ENCODE results near the gene KCTD12. TPM values are rescaled to one million over a fixed set of nuclear protein-coding genes. Genes with fewer than 3 reads are reported as not detected.
A peak's percentile ranks its signal among the peaks of the same experiment; 100 is the strongest.

KCTD12 gene
- total and polyA plus RNA-seq, 3 donors from 2014 or later = 63.9 to 127 (median 86.8) TPM

DNA sequence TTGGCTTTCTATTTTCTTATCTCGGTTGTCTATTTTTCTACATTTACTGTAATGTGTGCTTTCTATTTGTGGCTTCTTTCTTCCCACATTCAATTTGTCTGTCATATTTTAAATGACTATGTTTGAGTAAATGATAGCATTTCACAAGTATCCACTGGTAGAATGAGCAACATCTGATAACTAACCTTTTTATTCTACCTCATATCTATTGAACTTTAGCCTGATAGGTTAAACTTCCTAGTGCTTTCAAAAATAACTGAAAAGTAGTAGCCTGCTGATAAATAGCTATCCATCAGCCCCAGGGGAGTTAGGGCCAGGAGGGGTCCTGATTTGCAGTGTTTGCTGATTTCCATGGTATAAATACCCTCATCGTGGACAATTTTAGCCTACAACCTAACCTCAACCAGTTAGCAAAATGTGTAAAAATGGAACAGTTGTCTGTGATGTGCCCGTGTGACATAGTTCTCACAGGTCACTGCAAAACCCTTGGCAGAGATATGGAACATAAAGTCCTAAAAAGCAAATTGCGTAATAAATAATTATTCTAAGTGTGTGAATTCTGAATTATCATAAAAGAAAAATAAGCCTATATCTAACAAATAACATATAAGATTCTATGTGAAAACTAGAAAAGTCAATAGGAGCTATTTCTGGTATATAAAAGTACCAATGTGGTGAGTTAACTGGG lies 32.1 kb downstream of the KCTD12 start:
- DNase-seq = no peak
- Histone ChIP-seq H3K4me1 (no peaks in the 10 kb centered on the region), H3K4me3 (no peak overlapping the region), H3K27ac (no peak overlapping the region), H3K27me3 (no peaks in the 10 kb centered on the region), H3K36me3 (ENCODE audit: low read depth, missing control alignments) (no peaks in the 10 kb centered on the region), H3K9me3 (no peaks in the 10 kb centered on the region)
- no peak for TF ChIP-seq POLR2A (IDR thresholded peaks at IDR 0.05)
- TF ChIP-seq, protein P1, sequence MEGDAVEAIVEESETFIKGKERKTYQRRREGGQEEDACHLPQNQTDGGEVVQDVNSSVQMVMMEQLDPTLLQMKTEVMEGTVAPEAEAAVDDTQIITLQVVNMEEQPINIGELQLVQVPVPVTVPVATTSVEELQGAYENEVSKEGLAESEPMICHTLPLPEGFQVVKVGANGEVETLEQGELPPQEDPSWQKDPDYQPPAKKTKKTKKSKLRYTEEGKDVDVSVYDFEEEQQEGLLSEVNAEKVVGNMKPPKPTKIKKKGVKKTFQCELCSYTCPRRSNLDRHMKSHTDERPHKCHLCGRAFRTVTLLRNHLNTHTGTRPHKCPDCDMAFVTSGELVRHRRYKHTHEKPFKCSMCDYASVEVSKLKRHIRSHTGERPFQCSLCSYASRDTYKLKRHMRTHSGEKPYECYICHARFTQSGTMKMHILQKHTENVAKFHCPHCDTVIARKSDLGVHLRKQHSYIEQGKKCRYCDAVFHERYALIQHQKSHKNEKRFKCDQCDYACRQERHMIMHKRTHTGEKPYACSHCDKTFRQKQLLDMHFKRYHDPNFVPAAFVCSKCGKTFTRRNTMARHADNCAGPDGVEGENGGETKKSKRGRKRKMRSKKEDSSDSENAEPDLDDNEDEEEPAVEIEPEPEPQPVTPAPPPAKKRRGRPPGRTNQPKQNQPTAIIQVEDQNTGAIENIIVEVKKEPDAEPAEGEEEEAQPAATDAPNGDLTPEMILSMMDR (IDR thresholded peaks at IDR 0.05) = no peak
- WGBS, 2 donors = 74 to 79% methylated on average over 4 of the region's 4 CpGs
- intact Hi-C loops (cut with DNase I; ENCODE audit: low total_unique reads) = no loop called here

DNA sequence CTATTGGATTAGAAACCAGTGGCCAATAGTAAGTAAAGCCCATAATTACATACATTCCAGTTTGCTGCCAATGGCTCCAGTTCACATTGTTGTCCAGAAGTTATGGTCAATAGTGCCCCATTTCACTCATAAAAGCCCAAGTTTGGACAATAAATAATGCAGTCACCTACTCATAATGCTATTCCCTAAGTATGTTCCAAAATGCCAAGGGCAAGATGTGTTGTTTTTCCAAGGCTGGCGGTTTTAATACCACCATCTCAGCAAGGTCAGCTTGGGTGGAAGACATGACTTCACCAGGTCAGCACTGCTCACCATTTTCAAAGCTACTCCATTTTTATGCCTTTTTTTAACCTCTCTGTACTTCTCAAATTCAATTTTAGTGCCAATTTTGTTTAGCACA lies 32.7 kb downstream of the KCTD12 start:
- no peaks in the 10 kb centered on the region for H3K9me3 ChIP-seq
- H3K36me3 ChIP-seq (ENCODE audit: low read depth, missing control alignments) = no peaks in the 10 kb centered on the region
- H3K27me3 ChIP-seq = no peaks in the 10 kb centered on the region
- no peak for TF ChIP-seq POLR2A (IDR thresholded peaks at IDR 0.05)
- TF ChIP-seq, protein P1 (IDR thresholded peaks at IDR 0.05) = no peak
- no peak overlapping the region for H3K4me3 ChIP-seq
- no peaks in the 10 kb centered on the region for H3K4me1 ChIP-seq
- DNase-seq = no peak
- intact Hi-C loops (cut with DNase I; ENCODE audit: low total_unique reads) = no loop called here
- 85 to 91% methylated on average over 1 of the region's 1 CpG for WGBS, 2 donors
- no peak overlapping the region for H3K27ac ChIP-seq

DNA sequence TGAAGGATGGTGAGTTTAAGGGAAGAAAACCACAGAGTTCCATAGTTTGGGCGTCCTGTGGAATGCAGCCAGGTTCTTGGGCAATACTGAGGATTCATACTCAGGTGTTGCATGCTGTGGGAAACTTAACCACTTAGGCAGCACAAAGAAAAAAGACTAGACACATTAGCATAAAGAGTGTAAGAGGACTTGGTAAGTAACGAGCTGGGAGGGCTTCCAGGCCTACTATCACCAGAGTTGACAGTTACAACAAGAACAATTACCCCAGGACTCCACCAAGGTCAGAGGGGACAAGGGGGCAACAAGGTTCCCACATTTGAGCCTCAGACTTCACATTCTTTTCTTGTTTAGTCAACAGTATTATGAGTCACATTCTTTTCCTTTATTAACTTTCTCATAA lies 33.2 kb downstream of the KCTD12 start:
- no peaks in the 10 kb centered on the region for H3K36me3 ChIP-seq (ENCODE audit: low read depth, missing control alignments)

DNA sequence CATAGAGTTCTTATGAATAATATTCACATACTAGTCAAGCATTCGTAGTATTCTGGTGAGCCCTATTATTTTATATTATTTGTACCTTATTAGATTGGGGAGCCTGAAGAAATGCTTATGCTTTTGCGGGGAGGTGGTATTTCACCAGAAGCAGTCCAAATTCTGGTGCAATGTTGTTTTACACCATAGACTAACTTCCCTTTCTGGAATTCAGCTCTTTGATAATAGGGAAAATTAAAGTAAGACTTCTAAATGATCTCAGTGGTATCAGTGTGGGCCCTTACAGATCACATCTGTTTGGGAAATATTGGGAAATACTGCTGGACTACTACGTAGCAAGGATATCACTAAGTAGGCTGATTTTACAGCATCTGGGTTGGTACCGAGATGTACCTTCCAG lies 34.2 kb downstream of the KCTD12 start:
- no peaks in the 10 kb centered on the region for H3K27me3 ChIP-seq
- no peaks in the 10 kb centered on the region for H3K9me3 ChIP-seq
- no peak overlapping the region for H3K27ac ChIP-seq
- WGBS, 2 donors = 91 to 96% methylated on average over 4 of the region's 4 CpGs
- H3K4me1 ChIP-seq = no peaks in the 10 kb centered on the region
- H3K36me3 ChIP-seq (ENCODE audit: low read depth, missing control alignments) = no peaks in the 10 kb centered on the region
- H3K4me3 ChIP-seq = no peak overlapping the region
- no peak for DNase-seq
- intact Hi-C loops (cut with DNase I; ENCODE audit: low total_unique reads) = no loop called here
- no peak for TF ChIP-seq POLR2A (IDR thresholded peaks at IDR 0.05)
- TF ChIP-seq, protein P1 (IDR thresholded peaks at IDR 0.05) = no peak

More for the DNA sequence above, 33.2 kb downstream of the KCTD12 start:
- H3K27ac ChIP-seq = no peak overlapping the region
- peak; percentile 32 for DNase-seq
- TF ChIP-seq, protein P1 (IDR thresholded peaks at IDR 0.05) = no peak
- TF ChIP-seq POLR2A (IDR thresholded peaks at IDR 0.05) = no peak
- no peaks in the 10 kb centered on the region for H3K27me3 ChIP-seq
- intact Hi-C loops (cut with DNase I; ENCODE audit: low total_unique reads) = no loop called here
- no peaks in the 10 kb centered on the region for H3K9me3 ChIP-seq
- WGBS, 2 donors = 49 to 76% methylated on average over 2 of the region's 2 CpGs
- H3K4me1 ChIP-seq = no peaks in the 10 kb centered on the region
- H3K4me3 ChIP-seq = no peak overlapping the region

DNA sequence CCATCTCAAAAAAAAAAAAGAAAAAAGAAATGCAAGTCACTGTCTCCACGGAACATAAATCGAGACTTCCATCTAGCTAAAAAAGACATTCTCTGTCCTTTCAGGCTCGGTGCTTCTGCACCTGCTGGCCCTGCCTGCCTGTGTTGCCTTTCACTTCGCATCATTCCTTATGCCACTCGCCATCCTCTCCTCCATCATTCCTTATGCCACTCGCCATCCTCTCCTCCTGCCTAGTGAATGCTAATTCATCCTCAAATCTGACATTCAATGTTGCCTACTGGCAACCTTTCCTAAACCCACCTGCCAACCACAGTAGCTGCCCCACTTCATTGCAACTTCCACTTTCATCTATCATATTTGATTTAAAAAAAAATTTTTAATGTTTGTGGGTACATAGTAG lies 36.7 kb downstream of the KCTD12 start:
- Histone ChIP-seq H3K36me3 (ENCODE audit: low read depth, missing control alignments) (no peaks in the 10 kb centered on the region), H3K27me3 (no peaks in the 10 kb centered on the region), H3K27ac (no peak overlapping the region), H3K4me1 (peaks cover 7% of the 10 kb centered on the region), H3K9me3 (no peaks in the 10 kb centered on the region), H3K4me3 (no peak overlapping the region)
- DNase-seq = no peak
- TF ChIP-seq, protein P1 (IDR thresholded peaks at IDR 0.05) = no peak
- no peak for TF ChIP-seq POLR2A (IDR thresholded peaks at IDR 0.05)
- intact Hi-C loops (cut with DNase I; ENCODE audit: low total_unique reads) = no loop called here
- WGBS, 2 donors = 74 to 77% methylated on average over 6 of the region's 6 CpGs
